Spleen (tissue), 7 donors: ENCODE measurements around the gene GPR18.

ENCODE experiments used
- CTCF ChIP-seq, 11 experiments: fragments of 200-600 bp in 7 of 11; fragments of 450-650 bp in 4 of 11; sonication (generic) in 4 of 11; IDR thresholded peaks in 8 of 11; conservative IDR thresholded peaks in 3 of 11; 1 replicate in 7 of 11; 2 replicates in 4 of 11; pipeline versions ENCODE4 v1.4.0 to v1.8.0; 2016 to 2021; ENCODE audit warnings: antibody characterized with exemption in 11 of 11, inconsistent platforms in 4 of 11, mild to moderate bottlenecking in 1 of 11
- POLR2A ChIP-seq, 3 donors: fragments of 450-650 bp; IDR thresholded peaks; one replicate each; pipeline ENCODE4 v1.5.1; 2017; ENCODE audit warnings: antibody characterized with exemption in 3 of 3, mild to moderate bottlenecking in 1 of 3
- POLR2AphosphoS5 ChIP-seq, 3 donors: sonication (generic); formaldehyde crosslinking; IDR thresholded peaks; one replicate each; pipeline ENCODE4 v1.5.1; 2017; ENCODE audit warnings: antibody characterized with exemption in 3 of 3
- donor health status: DM: no; HTN: no; CAD: no; lungs with moderate emphysema.
- donor health status: DM: no; HTN: no; CAD: no.
- donor health status: DM: no; HTN: no; CAD: no.

- TF ChIP-seq POLR2AphosphoS5 (IDR thresholded peaks at IDR 0.05) (no peak), CTCF (IDR thresholded peaks at IDR 0.05 in 8 of 11, conservative IDR thresholded peaks at IDR 0.05 in 3 of 11) (no peak), POLR2A (IDR thresholded peaks at IDR 0.05) (no peak)
Observed at GRCh38 chr13:99287551-99287950, 29.4 kb upstream of the GPR18 start.
